ENCODE data around the gene BPIFA3.

Gene BPIFA3

DNA sequence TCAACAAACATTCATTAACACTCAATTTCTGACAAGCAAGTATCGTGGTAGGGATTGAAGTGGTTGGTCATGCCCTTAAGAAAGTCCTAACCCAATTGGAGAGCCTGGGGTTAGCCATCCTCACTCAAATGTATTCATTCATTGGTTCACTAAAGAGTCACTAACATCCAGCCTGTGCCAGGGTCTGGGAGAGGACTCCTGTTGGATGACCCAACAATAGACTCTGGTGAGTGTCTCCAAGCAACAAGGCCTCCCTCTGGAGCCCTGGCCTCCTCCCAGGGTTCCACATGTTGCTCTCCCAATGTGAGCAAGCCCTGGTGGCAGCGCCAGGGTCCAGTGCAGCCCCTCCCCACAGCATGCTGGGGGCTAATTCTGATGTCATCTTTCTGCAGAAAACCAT, at the start of gene BPIFA3:
BPIFA3 (plus strand) TSS at position 301 of the 400 bp plus-strand sequence. CDS start 185 bp downstream, outside the sequence.
- no peak for TF ChIP-seq CTCF (IDR thresholded peaks at IDR 0.05; ENCODE audit: low read depth, low read length)
- DNase-seq (ENCODE audit: low read depth in 2 of 2) = no peak

DNA sequence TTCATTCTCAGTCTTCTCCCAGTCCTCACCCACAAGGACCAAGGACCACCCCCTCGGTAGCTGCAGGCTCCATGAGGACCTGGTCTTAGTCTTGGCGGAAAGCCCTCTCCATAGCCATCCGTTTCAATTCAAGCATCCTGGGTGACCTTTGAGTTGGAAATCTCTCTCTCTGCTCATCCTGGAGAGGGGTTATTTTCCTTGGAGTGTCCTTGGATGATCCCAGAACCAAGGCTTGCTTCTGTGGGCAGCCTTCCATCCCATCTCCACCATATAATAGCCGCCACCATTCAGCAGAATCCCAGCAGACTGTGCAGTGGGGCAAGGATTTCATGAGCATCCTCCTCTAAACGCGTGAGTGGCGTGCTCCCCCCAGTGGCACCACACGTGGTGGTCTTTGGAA, 49.3 kb upstream of the BPIFA3 start, which contains the start of gene BPIFA2:
BPIFA2 (plus strand) TSS at position 301 of the 400 bp plus-strand sequence. CDS start 987 bp downstream, outside the sequence.
- no peak within 1 kb of the TSS for H3K4me3 ChIP-seq (replicated peaks in 1 of 2; ENCODE audit: low read depth in 2 of 2, low read length in 2 of 2)
- no peak for TF ChIP-seq CTCF (IDR thresholded peaks at IDR 0.05; ENCODE audit: low read depth, low read length)
- DNase-seq (ENCODE audit: low read depth in 2 of 2) = no peak

More for the DNA sequence above, at the start of gene BPIFA3:
- no peak within 1 kb of the TSS for H3K4me3 ChIP-seq (replicated peaks in 1 of 2; ENCODE audit: low read depth in 2 of 2, low read length in 2 of 2)

DNA sequence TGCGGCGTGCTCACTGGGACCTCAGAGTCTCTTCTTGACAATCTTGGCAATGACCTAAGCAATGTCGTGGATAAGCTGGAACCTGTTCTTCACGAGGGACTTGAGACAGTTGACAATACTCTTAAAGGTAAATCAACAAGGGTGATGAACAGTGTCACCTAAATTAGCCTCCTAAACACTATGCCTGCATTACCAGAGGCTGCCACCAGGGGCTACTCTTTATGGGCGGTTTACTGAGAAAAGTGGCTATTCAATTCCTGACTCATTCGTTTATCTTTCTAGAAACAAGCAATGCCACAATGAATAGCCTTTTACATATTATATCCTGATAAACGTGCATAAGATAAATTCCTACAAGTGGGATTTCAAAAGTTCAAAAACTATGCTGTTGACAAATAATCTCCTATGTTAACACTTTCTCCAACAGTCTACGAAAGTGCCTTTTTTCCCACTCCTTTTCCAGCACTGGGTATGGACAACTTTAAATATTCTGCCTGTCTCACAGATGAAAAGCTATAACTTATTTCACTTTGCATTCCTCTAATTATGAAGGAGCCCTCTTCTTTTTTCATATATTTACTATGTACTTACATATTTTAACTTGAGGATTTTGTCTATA, 47.9 kb upstream of the BPIFA3 start:
- TF ChIP-seq CTCF (IDR thresholded peaks at IDR 0.05; ENCODE audit: low read depth, low read length) = peak; percentile 63
- H3K4me3 ChIP-seq (replicated peaks in 1 of 2; ENCODE audit: low read depth in 2 of 2, low read length in 2 of 2) = no peak overlapping the region
- peak in 1 of 2 donors; percentile 22 for DNase-seq (ENCODE audit: low read depth in 2 of 2)

DNA sequence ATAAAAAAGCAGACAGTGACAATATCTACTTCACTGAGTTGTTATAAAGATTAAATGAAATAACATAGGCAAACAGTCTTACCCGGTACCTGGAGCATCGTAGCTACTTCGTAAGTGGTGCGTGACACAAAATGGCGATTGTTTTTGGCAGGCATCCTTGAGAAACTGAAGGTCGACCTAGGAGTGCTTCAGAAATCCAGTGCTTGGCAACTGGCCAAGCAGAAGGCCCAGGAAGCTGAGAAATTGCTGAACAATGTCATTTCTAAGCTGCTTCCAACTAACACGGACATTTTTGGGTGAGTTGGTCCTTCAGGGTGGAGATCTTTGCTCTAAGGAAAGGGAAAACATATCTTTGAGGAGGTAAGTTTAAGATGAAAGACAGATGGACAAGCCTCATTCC, 44.4 kb upstream of the BPIFA3 start:
- no peak for TF ChIP-seq CTCF (IDR thresholded peaks at IDR 0.05; ENCODE audit: low read depth, low read length)
- DNase-seq (ENCODE audit: low read depth in 2 of 2) = peak; percentile 1 to 34
- H3K4me3 ChIP-seq (replicated peaks in 1 of 2; ENCODE audit: low read depth in 2 of 2, low read length in 2 of 2) = no peak overlapping the region

DNA sequence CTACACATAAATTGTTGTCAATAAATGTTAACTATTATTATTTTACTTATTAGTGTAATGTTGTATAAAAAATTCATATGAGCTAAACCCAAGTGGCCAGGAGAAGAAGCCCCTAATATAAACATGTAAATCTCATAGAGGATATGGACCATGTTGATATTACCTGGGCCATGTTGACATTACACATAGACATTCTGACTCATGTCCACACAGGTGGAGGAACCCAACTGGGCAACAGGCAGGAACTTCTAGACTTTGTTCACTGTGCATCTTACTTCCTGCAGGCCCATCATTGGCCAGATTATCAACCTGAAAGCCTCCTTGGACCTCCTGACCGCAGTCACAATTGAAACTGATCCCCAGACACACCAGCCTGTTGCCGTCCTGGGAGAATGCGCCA, 42.0 kb upstream of the BPIFA3 start:
- no peak overlapping the region for H3K4me3 ChIP-seq (replicated peaks in 1 of 2; ENCODE audit: low read depth in 2 of 2, low read length in 2 of 2)
- no peak for DNase-seq (ENCODE audit: low read depth in 2 of 2)
- TF ChIP-seq CTCF (IDR thresholded peaks at IDR 0.05; ENCODE audit: low read depth, low read length) = no peak

DNA sequence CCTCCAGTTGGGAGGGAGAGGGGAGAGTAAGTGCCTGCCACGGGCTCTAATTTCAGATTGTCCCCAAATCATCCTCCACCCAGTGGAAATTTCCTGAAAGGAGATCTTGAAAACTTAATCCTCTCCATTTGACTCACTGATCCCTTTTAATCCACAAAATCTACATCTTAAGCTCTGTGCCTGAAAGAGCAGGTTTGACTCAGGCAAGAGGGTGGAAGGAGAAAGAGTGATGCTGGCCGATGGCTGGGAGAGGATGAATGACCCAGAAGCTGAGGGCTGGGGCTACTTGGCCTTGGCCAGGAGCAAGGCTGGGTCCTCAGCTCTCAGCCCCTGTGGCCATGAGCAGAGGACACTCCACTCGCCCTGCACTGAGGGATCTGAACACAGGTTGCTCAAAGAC, 41.1 kb upstream of the BPIFA3 start:
- no peak for DNase-seq (ENCODE audit: low read depth in 2 of 2)
- no peak for TF ChIP-seq CTCF (IDR thresholded peaks at IDR 0.05; ENCODE audit: low read depth, low read length)
- no peak overlapping the region for H3K4me3 ChIP-seq (replicated peaks in 1 of 2; ENCODE audit: low read depth in 2 of 2, low read length in 2 of 2)

DNA sequence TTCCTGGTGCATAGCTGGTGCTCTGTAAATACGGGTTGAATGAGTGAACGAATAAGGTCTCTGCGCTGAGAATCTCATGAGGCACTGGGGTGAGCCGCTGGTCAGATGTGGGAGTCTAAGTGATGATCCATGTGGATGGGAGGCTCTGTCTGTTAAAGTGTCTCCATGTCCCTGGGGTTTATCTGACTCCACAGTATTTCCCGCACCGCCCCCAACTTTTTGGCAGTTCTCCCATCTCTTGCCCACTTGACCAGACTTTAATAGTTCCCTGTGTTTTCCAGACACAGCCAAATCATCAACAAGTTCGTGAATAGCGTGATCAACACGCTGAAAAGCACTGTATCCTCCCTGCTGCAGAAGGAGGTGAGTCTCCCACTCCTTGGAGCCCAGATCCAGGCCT, 39.3 kb upstream of the BPIFA3 start:
- no peak for DNase-seq (ENCODE audit: low read depth in 2 of 2)
- no peak for TF ChIP-seq CTCF (IDR thresholded peaks at IDR 0.05; ENCODE audit: low read depth, low read length)
- H3K4me3 ChIP-seq (replicated peaks in 1 of 2; ENCODE audit: low read depth in 2 of 2, low read length in 2 of 2) = no peak overlapping the region
